HUES48 (cell line): ENCODE measurements around the gene PPARA.

Experiments used
- H3K27ac ChIP-seq: one replicate; pipeline ENCODE4 v1.7.0; 2013; ENCODE audit warnings: low read depth, low read length, inconsistent platforms
- H3K27me3 ChIP-seq: 2 replicates; pipeline ENCODE4 v1.6.1; 2013; ENCODE audit warnings: mild to moderate bottlenecking, low read length; ENCODE audit not compliant: control insufficient read depth, insufficient read depth
- H3K36me3 ChIP-seq: 2 replicates; pipeline ENCODE4 v1.6.1; 2013; ENCODE audit warnings: low read length; ENCODE audit not compliant: control insufficient read depth, insufficient read depth
- H3K4me1 ChIP-seq: 2 replicates; pipeline ENCODE4 v1.6.1; 2013; ENCODE audit warnings: mild to moderate bottlenecking, low read length; ENCODE audit not compliant: control insufficient read depth, insufficient read depth
- H3K4me3 ChIP-seq: 2 replicates; pipeline ENCODE4 v1.5.1; 2013; ENCODE audit warnings: mild to moderate bottlenecking, low read depth, low read length
- H3K9ac ChIP-seq: 2 replicates; pipeline ENCODE4 v1.6.1; 2013; ENCODE audit warnings: mild to moderate bottlenecking, low read depth, low read length, moderate library complexity
- H3K9me3 ChIP-seq: 2 replicates; pipeline ENCODE4 v1.6.1; 2013; ENCODE audit warnings: low read length; ENCODE audit not compliant: control insufficient read depth, insufficient read depth

PPARA gene

GRCh38 chr22:46122980-46123693, 27.2 kb upstream of the PPARA start:
- Histone ChIP-seq H3K4me3 (no peak overlapping the region), H3K9ac (no peak overlapping the region), H3K27ac (no peak overlapping the region), H3K36me3 (no peaks in the 10 kb centered on the region), H3K9me3 (no peaks in the 10 kb centered on the region), H3K27me3 (peaks cover 5% of the 10 kb centered on the region; the same call in 1 of the 2 replicates), H3K4me1 (no peaks in the 10 kb centered on the region)

GRCh38 chr22:46123694-46124382, 26.5 kb upstream of the PPARA start:
- no peaks in the 10 kb centered on the region for H3K4me1 ChIP-seq
- H3K9ac ChIP-seq, result no peak overlapping the region
- peaks cover 5% of the 10 kb centered on the region; the same call in 1 of the 2 replicates for H3K27me3 ChIP-seq
- no peak overlapping the region for H3K4me3 ChIP-seq
- no peaks in the 10 kb centered on the region for H3K9me3 ChIP-seq
- H3K27ac ChIP-seq, result no peak overlapping the region
- H3K36me3 ChIP-seq, result no peaks in the 10 kb centered on the region

- no peaks in the 10 kb centered on the region for H3K36me3 ChIP-seq
- no peak overlapping the region for H3K9ac ChIP-seq
- H3K4me1 ChIP-seq, result no peaks in the 10 kb centered on the region
- H3K9me3 ChIP-seq, result no peaks in the 10 kb centered on the region
- no peak overlapping the region for H3K4me3 ChIP-seq
- H3K27ac ChIP-seq, result no peak overlapping the region
- peaks cover 5% of the 10 kb centered on the region; the same call in 1 of the 2 replicates for H3K27me3 ChIP-seq
Observed at GRCh38 chr22:46124383-46125144, 25.8 kb upstream of the PPARA start.

- Histone ChIP-seq H3K9ac (no peak overlapping the region), H3K4me3 (no peak overlapping the region), H3K9me3 (no peaks in the 10 kb centered on the region), H3K27me3 (peaks cover 5% of the 10 kb centered on the region; the same call in 1 of the 2 replicates), H3K27ac (no peak overlapping the region), H3K36me3 (no peaks in the 10 kb centered on the region), H3K4me1 (no peaks in the 10 kb centered on the region)
Observed at GRCh38 chr22:46125311-46125710, 25.0 kb upstream of the PPARA start.

GRCh38 chr22:46125816-46126765, 24.2 kb upstream of the PPARA start:
- no peaks in the 10 kb centered on the region for H3K4me1 ChIP-seq
- no peak overlapping the region for H3K9ac ChIP-seq
- peaks cover 5% of the 10 kb centered on the region; the same call in 1 of the 2 replicates for H3K27me3 ChIP-seq
- no peak overlapping the region for H3K27ac ChIP-seq
- H3K36me3 ChIP-seq, result no peaks in the 10 kb centered on the region
- H3K4me3 ChIP-seq, result no peak overlapping the region
- H3K9me3 ChIP-seq, result no peaks in the 10 kb centered on the region

- no peaks in the 10 kb centered on the region for H3K4me1 ChIP-seq
- no peaks in the 10 kb centered on the region for H3K36me3 ChIP-seq
- peaks cover 5% of the 10 kb centered on the region; the same call in 1 of the 2 replicates for H3K27me3 ChIP-seq
- H3K27ac ChIP-seq, result no peak overlapping the region
- no peak overlapping the region for H3K4me3 ChIP-seq
- no peak overlapping the region for H3K9ac ChIP-seq
- H3K9me3 ChIP-seq, result no peaks in the 10 kb centered on the region
Observed at GRCh38 chr22:46126853-46127385, 23.4 kb upstream of the PPARA start.

GRCh38 chr22:46127556-46127955, 22.8 kb upstream of the PPARA start:
- H3K4me1 ChIP-seq, result no peaks in the 10 kb centered on the region
- no peak overlapping the region for H3K9ac ChIP-seq
- H3K9me3 ChIP-seq, result no peaks in the 10 kb centered on the region

GRCh38 chr22:46128606-46129005, 21.7 kb upstream of the PPARA start:
- no peak overlapping the region for H3K9ac ChIP-seq
- no peak overlapping the region for H3K4me3 ChIP-seq
- no peaks in the 10 kb centered on the region for H3K36me3 ChIP-seq
- no peaks in the 10 kb centered on the region for H3K9me3 ChIP-seq
- no peak overlapping the region for H3K27ac ChIP-seq
- H3K27me3 ChIP-seq, result no peaks in the 10 kb centered on the region
- no peaks in the 10 kb centered on the region for H3K4me1 ChIP-seq

More at GRCh38 chr22:46127556-46127955, 22.8 kb upstream of the PPARA start:
- no peaks in the 10 kb centered on the region for H3K36me3 ChIP-seq
- no peak overlapping the region for H3K27ac ChIP-seq
- H3K4me3 ChIP-seq, result no peak overlapping the region
- H3K27me3 ChIP-seq, result peaks cover 5% of the 10 kb centered on the region; the same call in 1 of the 2 replicates

- no peaks in the 10 kb centered on the region for H3K36me3 ChIP-seq
- H3K9ac ChIP-seq, result no peak overlapping the region
- no peaks in the 10 kb centered on the region for H3K27me3 ChIP-seq
- H3K4me1 ChIP-seq, result no peaks in the 10 kb centered on the region
- no peaks in the 10 kb centered on the region for H3K9me3 ChIP-seq
- no peak overlapping the region for H3K4me3 ChIP-seq
- no peak overlapping the region for H3K27ac ChIP-seq
Observed at GRCh38 chr22:46129390-46130041, 20.8 kb upstream of the PPARA start.
